Neural cell (in vitro differentiated cells): ENCODE results near the gene OR6J1. TPM values are rescaled to one million over a fixed set of nuclear protein-coding genes. Genes with fewer than 3 reads are reported as not detected.
"Not testable (repeated sequence)": the region's sequence is repeated elsewhere in the genome, so short reads cannot be mapped to it uniquely, and the experiment has no call there.

Source experiments
- H2AFZ ChIP-seq: fragments of 200-600, 300-800 bp; sonication (generic), shearing (Covaris generic); 2 replicates; pipeline ENCODE4 v1.6.0; 2014; ENCODE audit warnings: low read depth, mild to moderate bottlenecking, antibody characterized with exemption, low read length, moderate library complexity
- H3F3A ChIP-seq: fragments of 200-600 bp; shearing (Covaris generic); 2 replicates; pipeline ENCODE4 v1.6.1; 2016; ENCODE audit warnings: mild to moderate bottlenecking, moderate library complexity, mixed read lengths, antibody characterized with exemption, low read length; ENCODE audit not compliant: insufficient read depth, poor library complexity, severe bottlenecking
- H3K27ac ChIP-seq: fragments of 200-600, 300-800 bp; sonication (generic), shearing (Covaris generic); 2 replicates; pipeline ENCODE4 v1.5.1; 2014; ENCODE audit warnings: mild to moderate bottlenecking, low read length, moderate library complexity
- H3K27me3 ChIP-seq: fragments of 300-800, 200-600 bp; sonication (generic), shearing (Covaris generic); 2 replicates; pipeline ENCODE4 v1.6.0; 2014; ENCODE audit warnings: mild to moderate bottlenecking, low read depth, low read length, moderate library complexity; ENCODE audit not compliant: insufficient read depth
- H3K36me3 ChIP-seq: fragments of 300-800, 200-600 bp; sonication (generic), shearing (Covaris generic); 2 replicates; pipeline ENCODE4 v1.5.1; 2014; ENCODE audit warnings: mild to moderate bottlenecking, antibody characterized with exemption, low read length, moderate library complexity; ENCODE audit not compliant: insufficient read depth
- H3K4me2 ChIP-seq: fragments of 300-800, 200-600 bp; sonication (generic), shearing (Covaris generic); 2 replicates; pipeline ENCODE4 v1.6.0; 2014; ENCODE audit warnings: mild to moderate bottlenecking, low read length
- H3K4me3 ChIP-seq: fragments of 300-800, 200-600 bp; sonication (generic), shearing (Covaris generic); 2 replicates; pipeline ENCODE4 v1.5.1; 2014; ENCODE audit warnings: mild to moderate bottlenecking, low read length, moderate library complexity
- H3K79me2 ChIP-seq: fragments of 200-600 bp; shearing (Covaris generic); replicated peaks from 2 replicates; pipeline ENCODE4 v1.6.0; 2014; ENCODE audit warnings: mild to moderate bottlenecking, low read length, moderate library complexity; ENCODE audit not compliant: insufficient read depth
- H3K9ac ChIP-seq: fragments of 300-800, 200-600 bp; sonication (generic), shearing (Covaris generic); 2 replicates; pipeline ENCODE4 v1.6.1; 2016; ENCODE audit warnings: mild to moderate bottlenecking, low read length, mixed read lengths
- H3K9me2 ChIP-seq: fragments of 200-600 bp; shearing (Covaris generic); 2 replicates; pipeline ENCODE4 v1.6.1; 2016; ENCODE audit warnings: mild to moderate bottlenecking, low read length, mixed read lengths; ENCODE audit not compliant: insufficient read depth
- H3K9me3 ChIP-seq: fragments of 200-600, 300-800 bp; sonication (generic), shearing (Covaris generic); 2 replicates; pipeline ENCODE4 v1.6.1; 2016; ENCODE audit warnings: mild to moderate bottlenecking, mixed run types, low read length, moderate library complexity, mixed read lengths
- H4K20me1 ChIP-seq: fragments of 200-600 bp; shearing (Covaris generic); 2 replicates; pipeline ENCODE4 v1.6.1; 2016; ENCODE audit warnings: mild to moderate bottlenecking, mixed run types; ENCODE audit not compliant: insufficient read depth
- EP300 ChIP-seq: fragments of 450-650 bp; conservative IDR thresholded peaks from 2 replicates; pipeline ENCODE4 v1.6.1; 2014; ENCODE audit warnings: antibody characterized with exemption, mild to moderate bottlenecking, moderate library complexity; ENCODE audit not compliant: poor library complexity, severe bottlenecking
- EZH2 ChIP-seq: fragments of 200-600, 300-800 bp; shearing (Covaris generic), sonication (generic); IDR thresholded peaks from 2 replicates; pipeline ENCODE4 v1.6.1; 2014; ENCODE audit warnings: antibody characterized with exemption, low read length, borderline replicate concordance, mild to moderate bottlenecking; ENCODE audit not compliant: insufficient read depth, poor library complexity, severe bottlenecking
- MXI1 ChIP-seq: fragments of 450-650 bp; conservative IDR thresholded peaks from 2 replicates; pipeline ENCODE4 v1.6.1; 2014; ENCODE audit warnings: antibody characterized with exemption, mild to moderate bottlenecking; ENCODE audit not compliant: poor library complexity, severe bottlenecking
- POLR2AphosphoS5 ChIP-seq: IDR thresholded peaks from 2 replicates; pipeline ENCODE4 v1.6.1; 2012
- RAD21 ChIP-seq: fragments of 450-650 bp; conservative IDR thresholded peaks from 2 replicates; pipeline ENCODE4 v1.6.1; 2014; ENCODE audit warnings: antibody characterized with exemption, mild to moderate bottlenecking, moderate library complexity
- SMC3 ChIP-seq: fragments of 450-650 bp; conservative IDR thresholded peaks from 2 replicates; pipeline ENCODE4 v1.6.1; 2014; ENCODE audit warnings: antibody characterized with exemption, mild to moderate bottlenecking, moderate library complexity; ENCODE audit not compliant: poor library complexity
- TAF1 ChIP-seq: IDR thresholded peaks from 2 replicates; pipeline ENCODE4 v1.6.1; 2012; ENCODE audit warnings: low read depth
- polyA plus RNA-seq: library from polyadenylated mRNA; depleted of rRNA; stranded (reverse); fragments of >200 nt; gene quantifications from 2 replicates; pipeline ENCODE4 v1.2.3, GENCODE V29; 2014
- TF ChIP-seq, protein P1 (sequence below): fragments of 450-650 bp; IDR thresholded peaks from 2 replicates; pipeline ENCODE4 v1.5.1; 2014; ENCODE audit warnings: antibody characterized with exemption, mild to moderate bottlenecking, moderate library complexity; ENCODE audit not compliant: poor library complexity, severe bottlenecking
- TF ChIP-seq, protein P2 (sequence below): IDR thresholded peaks from 2 replicates; pipeline ENCODE4 v1.6.1; 2012; ENCODE audit warnings: borderline replicate concordance

Gene OR6J1
- polyA plus RNA-seq, 1 donor from 2014 or later = not detected

DNA sequence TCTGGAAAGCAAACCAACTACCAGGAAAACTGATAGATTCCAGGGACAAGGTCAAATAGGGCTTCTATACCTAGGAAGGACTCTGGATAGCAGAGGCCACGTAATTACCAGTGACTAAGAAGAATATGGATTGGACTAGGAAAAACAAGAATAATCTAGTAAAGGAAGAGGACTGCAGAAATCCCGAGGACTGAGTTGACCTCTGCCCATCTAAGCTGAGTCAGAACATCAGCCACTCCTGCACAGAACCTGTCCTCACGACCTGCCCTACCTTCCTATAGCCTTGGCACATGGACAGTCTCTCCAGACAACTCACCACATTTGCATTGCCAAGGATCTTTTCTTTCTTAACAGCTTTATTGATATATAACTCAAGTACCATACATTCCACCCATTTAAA is 2.3 kb downstream of the OR6J1 start:
- Histone ChIP-seq H4K20me1 (no peaks in the 10 kb centered on the region), H3K4me2 (no peak overlapping the region), H3K9ac (no peak overlapping the region), H3K79me2 (no peaks in the 10 kb centered on the region), H2AFZ (no peak overlapping the region), H3F3A (no peaks in the 10 kb centered on the region), H3K4me3 (no peak overlapping the region), H3K27me3 (no peaks in the 10 kb centered on the region), H3K36me3 (no peaks in the 10 kb centered on the region), H3K9me3 (no peaks in the 10 kb centered on the region), H3K27ac (no peak overlapping the region), H3K9me2 (no peaks in the 10 kb centered on the region)
- TF ChIP-seq, protein P1, sequence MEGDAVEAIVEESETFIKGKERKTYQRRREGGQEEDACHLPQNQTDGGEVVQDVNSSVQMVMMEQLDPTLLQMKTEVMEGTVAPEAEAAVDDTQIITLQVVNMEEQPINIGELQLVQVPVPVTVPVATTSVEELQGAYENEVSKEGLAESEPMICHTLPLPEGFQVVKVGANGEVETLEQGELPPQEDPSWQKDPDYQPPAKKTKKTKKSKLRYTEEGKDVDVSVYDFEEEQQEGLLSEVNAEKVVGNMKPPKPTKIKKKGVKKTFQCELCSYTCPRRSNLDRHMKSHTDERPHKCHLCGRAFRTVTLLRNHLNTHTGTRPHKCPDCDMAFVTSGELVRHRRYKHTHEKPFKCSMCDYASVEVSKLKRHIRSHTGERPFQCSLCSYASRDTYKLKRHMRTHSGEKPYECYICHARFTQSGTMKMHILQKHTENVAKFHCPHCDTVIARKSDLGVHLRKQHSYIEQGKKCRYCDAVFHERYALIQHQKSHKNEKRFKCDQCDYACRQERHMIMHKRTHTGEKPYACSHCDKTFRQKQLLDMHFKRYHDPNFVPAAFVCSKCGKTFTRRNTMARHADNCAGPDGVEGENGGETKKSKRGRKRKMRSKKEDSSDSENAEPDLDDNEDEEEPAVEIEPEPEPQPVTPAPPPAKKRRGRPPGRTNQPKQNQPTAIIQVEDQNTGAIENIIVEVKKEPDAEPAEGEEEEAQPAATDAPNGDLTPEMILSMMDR = no peak
- TF ChIP-seq MXI1 = no peak
- no peak for TF ChIP-seq EZH2
- TF ChIP-seq RAD21 = no peak
- TF ChIP-seq EP300 = no peak
- TF ChIP-seq, protein P2, sequence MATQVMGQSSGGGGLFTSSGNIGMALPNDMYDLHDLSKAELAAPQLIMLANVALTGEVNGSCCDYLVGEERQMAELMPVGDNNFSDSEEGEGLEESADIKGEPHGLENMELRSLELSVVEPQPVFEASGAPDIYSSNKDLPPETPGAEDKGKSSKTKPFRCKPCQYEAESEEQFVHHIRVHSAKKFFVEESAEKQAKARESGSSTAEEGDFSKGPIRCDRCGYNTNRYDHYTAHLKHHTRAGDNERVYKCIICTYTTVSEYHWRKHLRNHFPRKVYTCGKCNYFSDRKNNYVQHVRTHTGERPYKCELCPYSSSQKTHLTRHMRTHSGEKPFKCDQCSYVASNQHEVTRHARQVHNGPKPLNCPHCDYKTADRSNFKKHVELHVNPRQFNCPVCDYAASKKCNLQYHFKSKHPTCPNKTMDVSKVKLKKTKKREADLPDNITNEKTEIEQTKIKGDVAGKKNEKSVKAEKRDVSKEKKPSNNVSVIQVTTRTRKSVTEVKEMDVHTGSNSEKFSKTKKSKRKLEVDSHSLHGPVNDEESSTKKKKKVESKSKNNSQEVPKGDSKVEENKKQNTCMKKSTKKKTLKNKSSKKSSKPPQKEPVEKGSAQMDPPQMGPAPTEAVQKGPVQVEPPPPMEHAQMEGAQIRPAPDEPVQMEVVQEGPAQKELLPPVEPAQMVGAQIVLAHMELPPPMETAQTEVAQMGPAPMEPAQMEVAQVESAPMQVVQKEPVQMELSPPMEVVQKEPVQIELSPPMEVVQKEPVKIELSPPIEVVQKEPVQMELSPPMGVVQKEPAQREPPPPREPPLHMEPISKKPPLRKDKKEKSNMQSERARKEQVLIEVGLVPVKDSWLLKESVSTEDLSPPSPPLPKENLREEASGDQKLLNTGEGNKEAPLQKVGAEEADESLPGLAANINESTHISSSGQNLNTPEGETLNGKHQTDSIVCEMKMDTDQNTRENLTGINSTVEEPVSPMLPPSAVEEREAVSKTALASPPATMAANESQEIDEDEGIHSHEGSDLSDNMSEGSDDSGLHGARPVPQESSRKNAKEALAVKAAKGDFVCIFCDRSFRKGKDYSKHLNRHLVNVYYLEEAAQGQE = no peak
- TF ChIP-seq POLR2AphosphoS5 = no peak

DNA sequence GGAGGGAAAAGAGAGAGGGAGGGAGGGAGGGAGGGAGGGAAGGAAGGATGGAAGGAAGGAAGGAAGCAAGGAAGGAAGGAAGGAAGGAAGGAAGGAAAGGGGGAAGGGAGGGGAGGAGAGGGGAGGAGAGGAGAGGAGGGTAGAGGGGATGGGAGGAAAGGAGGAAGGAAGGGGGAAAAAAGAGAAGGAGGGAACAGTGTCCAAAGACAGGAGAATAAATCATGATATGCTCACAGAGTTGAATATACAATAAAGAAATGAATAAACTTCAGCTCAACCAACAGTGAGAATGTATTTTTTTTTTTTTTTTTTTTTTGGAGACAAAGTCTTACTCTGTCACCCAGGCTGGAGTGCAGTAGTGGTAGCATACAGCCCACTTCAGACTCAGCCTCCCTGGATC is 4.0 kb downstream of the OR6J1 start:
- no peak for TF ChIP-seq POLR2AphosphoS5
- no peak for TF ChIP-seq EZH2
- TF ChIP-seq EP300 = no peak
- TF ChIP-seq RAD21 = no peak
- no peak for TF ChIP-seq MXI1
- TF ChIP-seq, protein P2 = no peak
- no peak for TF ChIP-seq TAF1
- TF ChIP-seq SMC3 = no peak
- TF ChIP-seq, protein P1 = no peak
- H3K27ac ChIP-seq = no peak overlapping the region
- no peak overlapping the region for H2AFZ ChIP-seq

DNA sequence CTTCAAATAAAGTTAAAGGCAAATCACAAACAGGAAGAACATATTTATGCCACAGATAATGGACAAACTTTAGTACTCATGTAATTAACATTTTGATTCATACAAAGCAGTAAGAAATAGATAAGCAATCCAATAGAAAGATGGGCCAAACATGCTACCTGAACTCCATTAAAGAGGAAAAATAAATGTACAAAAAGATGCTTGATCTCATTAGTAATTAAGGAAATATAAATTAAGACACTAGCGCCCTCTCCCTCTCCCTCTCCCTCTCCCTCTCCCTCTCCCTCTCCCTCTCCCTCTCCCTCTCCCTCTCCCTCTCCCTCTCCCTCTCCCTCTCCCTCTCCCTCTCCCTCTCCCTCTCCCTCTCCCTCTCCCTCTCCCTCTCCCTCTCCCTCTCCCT is 8.2 kb downstream of the OR6J1 start:
- H3F3A ChIP-seq, H3K36me3 ChIP-seq, H2AFZ ChIP-seq, H4K20me1 ChIP-seq, H3K9me2 ChIP-seq, H3K4me2 ChIP-seq, H3K27ac ChIP-seq, H3K4me3 ChIP-seq, H3K9ac ChIP-seq, H3K79me2 ChIP-seq, H3K9me3 ChIP-seq, H3K27me3 ChIP-seq: not testable (repeated sequence)

More for the DNA sequence above, 4.0 kb downstream of the OR6J1 start:
- no peaks in the 10 kb centered on the region for H3K27me3 ChIP-seq
- H3K36me3 ChIP-seq = no peaks in the 10 kb centered on the region
- no peaks in the 10 kb centered on the region for H3K79me2 ChIP-seq
- H4K20me1 ChIP-seq = no peaks in the 10 kb centered on the region
- H3F3A ChIP-seq = no peaks in the 10 kb centered on the region
- no peak overlapping the region for H3K4me3 ChIP-seq
- H3K4me2 ChIP-seq = no peak overlapping the region
- no peak overlapping the region for H3K9ac ChIP-seq
- H3K9me3 ChIP-seq = no peaks in the 10 kb centered on the region
- H3K9me2 ChIP-seq = no peaks in the 10 kb centered on the region
